Choroid plexus epithelial cell (primary cell): ENCODE results near the gene PI4KA.

Source experiments
- DNase-seq: peaks from one replicate; pipeline ENCODE4 v3.0.0-alpha.2; 2010; ENCODE audit warnings: low read depth
- H3K4me3 ChIP-seq: 2 replicates; pipeline ENCODE4 v1.5.1; 2011; ENCODE audit warnings: low read depth, mild to moderate bottlenecking, control low read depth, low read length, moderate library complexity
- CTCF ChIP-seq: conservative IDR thresholded peaks from 2 replicates; pipeline ENCODE4 v1.5.1; 2011; ENCODE audit warnings: low read depth, mild to moderate bottlenecking, control low read depth, inconsistent platforms, low read length, moderate library complexity

PI4KA gene

GRCh38 chr22:20857838-20858614, 585 bp downstream of the PI4KA start:
- no peak for TF ChIP-seq CTCF
- H3K4me3 ChIP-seq, result peak overlapping the region; percentile 84
- peak; percentile 93 for DNase-seq

- peak overlapping the region; percentile 84 for H3K4me3 ChIP-seq
- TF ChIP-seq CTCF, result no peak
- DNase-seq, result no peak
These were observed 1.4 kb downstream of the PI4KA start for GRCh38 chr22:20857247-20857643.

- no peak for DNase-seq
- no peak overlapping the region for H3K4me3 ChIP-seq
These were observed 5.4 kb downstream of the PI4KA start for GRCh38 chr22:20853236-20853660.

GRCh38 chr22:20852503-20852902, 6.1 kb downstream of the PI4KA start:
- no peak for DNase-seq
- H3K4me3 ChIP-seq, result no peak overlapping the region
- no peak for TF ChIP-seq CTCF

More at GRCh38 chr22:20853236-20853660, 5.4 kb downstream of the PI4KA start:
- TF ChIP-seq CTCF, result no peak

GRCh38 chr22:20852076-20852475, 6.5 kb downstream of the PI4KA start:
- TF ChIP-seq CTCF, result no peak
- peak; percentile 50 for DNase-seq
- H3K4me3 ChIP-seq, result no peak overlapping the region

- no peak for DNase-seq
- TF ChIP-seq CTCF, result no peak
- H3K4me3 ChIP-seq, result no peak overlapping the region
These were observed 11.2 kb downstream of the PI4KA start for GRCh38 chr22:20847318-20847822.
